ENCODE data around the gene TTC39C.

Gene TTC39C

GRCh38 chr18:24035316-24035715 lies 20.8 kb downstream of the TTC39C start:
- TF ChIP-seq, protein P1, sequence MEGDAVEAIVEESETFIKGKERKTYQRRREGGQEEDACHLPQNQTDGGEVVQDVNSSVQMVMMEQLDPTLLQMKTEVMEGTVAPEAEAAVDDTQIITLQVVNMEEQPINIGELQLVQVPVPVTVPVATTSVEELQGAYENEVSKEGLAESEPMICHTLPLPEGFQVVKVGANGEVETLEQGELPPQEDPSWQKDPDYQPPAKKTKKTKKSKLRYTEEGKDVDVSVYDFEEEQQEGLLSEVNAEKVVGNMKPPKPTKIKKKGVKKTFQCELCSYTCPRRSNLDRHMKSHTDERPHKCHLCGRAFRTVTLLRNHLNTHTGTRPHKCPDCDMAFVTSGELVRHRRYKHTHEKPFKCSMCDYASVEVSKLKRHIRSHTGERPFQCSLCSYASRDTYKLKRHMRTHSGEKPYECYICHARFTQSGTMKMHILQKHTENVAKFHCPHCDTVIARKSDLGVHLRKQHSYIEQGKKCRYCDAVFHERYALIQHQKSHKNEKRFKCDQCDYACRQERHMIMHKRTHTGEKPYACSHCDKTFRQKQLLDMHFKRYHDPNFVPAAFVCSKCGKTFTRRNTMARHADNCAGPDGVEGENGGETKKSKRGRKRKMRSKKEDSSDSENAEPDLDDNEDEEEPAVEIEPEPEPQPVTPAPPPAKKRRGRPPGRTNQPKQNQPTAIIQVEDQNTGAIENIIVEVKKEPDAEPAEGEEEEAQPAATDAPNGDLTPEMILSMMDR (IDR thresholded peaks at IDR 0.05; ENCODE audit: low read depth, low read length): no peak

DNA sequence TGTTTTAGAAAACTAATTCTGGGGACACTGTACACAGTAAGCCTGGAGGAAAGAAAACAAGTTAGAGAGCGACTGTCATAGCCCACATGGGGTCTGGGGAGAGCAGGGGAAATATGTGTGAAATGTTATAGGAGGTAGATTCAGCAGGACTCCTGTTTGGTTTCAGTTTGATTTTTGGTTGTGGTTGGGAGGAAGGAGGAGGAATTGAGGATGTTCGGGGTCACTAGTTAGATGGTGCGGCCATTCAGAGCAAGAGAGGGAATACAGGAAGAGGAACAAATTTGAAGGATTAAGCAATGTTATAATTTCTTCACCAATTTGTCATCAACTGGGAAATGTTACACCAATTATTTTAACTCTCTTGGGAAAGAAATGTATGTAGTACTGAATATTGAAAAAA lies 25.1 kb downstream of the TTC39C start:
- H3K4me3 ChIP-seq (replicated peaks in 1 of 2; ENCODE audit: low read depth in 2 of 2, low read length in 2 of 2): no peak overlapping the region
- TF ChIP-seq, protein P1 (IDR thresholded peaks at IDR 0.05; ENCODE audit: low read depth, low read length): no peak
- DNase-seq (ENCODE audit: low read depth in 2 of 2): no peak

More at GRCh38 chr18:24035316-24035715, 20.8 kb downstream of the TTC39C start:
- no peak overlapping the region for H3K4me3 ChIP-seq (replicated peaks in 1 of 2; ENCODE audit: low read depth in 2 of 2, low read length in 2 of 2)
- DNase-seq (ENCODE audit: low read depth in 2 of 2): no peak

DNA sequence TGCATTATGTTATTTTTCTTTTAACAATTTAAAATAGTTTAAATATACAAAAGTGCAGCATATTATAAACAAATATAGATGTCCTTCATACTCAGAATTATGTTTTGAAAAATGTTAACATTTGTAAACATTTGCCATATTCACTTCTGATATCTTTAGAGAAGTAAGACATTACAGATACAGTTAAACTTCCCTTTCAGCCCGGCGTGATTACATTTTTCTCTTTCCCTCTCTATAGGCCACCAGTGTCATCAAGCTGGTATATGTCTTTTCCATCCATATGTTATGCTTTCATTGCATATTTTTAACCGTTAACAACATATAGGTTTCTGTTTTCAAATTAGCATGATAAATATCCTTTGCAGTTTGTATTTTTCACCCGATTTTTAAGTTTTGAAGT lies 27.1 kb downstream of the TTC39C start:
- DNase-seq (ENCODE audit: low read depth in 2 of 2): no peak
- TF ChIP-seq, protein P1 (IDR thresholded peaks at IDR 0.05; ENCODE audit: low read depth, low read length): no peak
- H3K4me3 ChIP-seq (replicated peaks in 1 of 2; ENCODE audit: low read depth in 2 of 2, low read length in 2 of 2): no peak overlapping the region

DNA sequence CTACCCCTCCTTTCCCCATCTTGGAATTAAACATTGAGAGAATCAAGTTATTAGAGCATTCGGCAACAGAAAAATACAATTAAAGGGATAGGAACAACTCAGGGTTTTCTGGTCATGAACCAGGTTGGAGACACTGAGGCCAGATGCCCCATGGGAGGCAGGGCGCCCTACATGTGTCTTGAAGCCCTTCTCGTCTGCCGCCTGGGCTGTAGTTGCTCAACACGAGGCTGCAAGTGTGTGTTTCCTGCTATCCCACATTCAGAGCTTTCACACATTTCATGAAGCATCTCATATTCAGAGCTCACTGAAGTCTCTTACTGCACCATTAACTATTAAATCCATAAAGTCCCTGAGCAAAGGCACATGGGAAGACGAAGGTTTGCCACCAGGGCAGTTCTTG lies 28.8 kb downstream of the TTC39C start:
- no peak overlapping the region for H3K4me3 ChIP-seq (replicated peaks in 1 of 2; ENCODE audit: low read depth in 2 of 2, low read length in 2 of 2)
- TF ChIP-seq, protein P1 (IDR thresholded peaks at IDR 0.05; ENCODE audit: low read depth, low read length): no peak
- no peak for DNase-seq (ENCODE audit: low read depth in 2 of 2)

- no peak for DNase-seq (ENCODE audit: low read depth in 2 of 2)
- TF ChIP-seq, protein P1 (IDR thresholded peaks at IDR 0.05; ENCODE audit: low read depth, low read length): no peak
- no peak overlapping the region for H3K4me3 ChIP-seq (replicated peaks in 1 of 2; ENCODE audit: low read depth in 2 of 2, low read length in 2 of 2)
These were observed 33.7 kb downstream of the TTC39C start for GRCh38 chr18:24048261-24048660.

DNA sequence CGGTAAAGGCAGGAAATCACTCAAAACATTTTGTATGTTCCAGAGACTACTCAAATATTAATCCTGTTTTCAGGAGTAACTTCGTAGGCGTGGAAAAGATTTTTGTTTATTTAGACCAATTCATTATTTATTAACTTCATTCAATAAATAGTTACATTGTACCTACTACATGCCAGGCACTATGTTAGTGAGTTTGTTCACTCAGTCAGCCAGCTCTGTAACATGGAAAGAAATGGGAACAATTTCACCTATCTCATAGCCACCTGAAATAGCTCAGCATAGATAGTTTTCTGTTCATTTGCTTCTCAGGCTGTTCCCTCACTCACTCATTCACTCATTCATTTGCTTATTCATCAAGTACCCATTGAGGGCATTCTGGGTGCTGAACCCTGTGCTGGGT lies 34.6 kb downstream of the TTC39C start:
- H3K4me3 ChIP-seq (replicated peaks in 1 of 2; ENCODE audit: low read depth in 2 of 2, low read length in 2 of 2): no peak overlapping the region
- DNase-seq (ENCODE audit: low read depth in 2 of 2): no peak
- TF ChIP-seq, protein P1 (IDR thresholded peaks at IDR 0.05; ENCODE audit: low read depth, low read length): no peak
